Stimulated activated CD8-positive, alpha-beta memory T cell treated with anti-CD3 and anti-CD28 coated beads, Interleukin-7, amount 100 ng/mL, for 48 hours (primary cell): Measurements from ENCODE around the gene TUBB8B.
"Not testable (repeated sequence)": the region's sequence is repeated elsewhere in the genome, so short reads cannot be mapped to it uniquely, and the experiment has no call there.

Source experiments
- DNase-seq, 2 donors: peaks; one replicate each; pipeline ENCODE4 v3.0.0-alpha.2; 2020; ENCODE audit warnings: low read depth in 1 of 2; ENCODE audit errors: extremely low read depth in 1 of 2

The TUBB8B gene

GRCh38 chr18:49176-49665 lies at the start of gene TUBB8B:
Gene TUBB8B, minus strand, starts transcription at chr18:49615. Its CDS starts 58 bp downstream, at chr18:49557.
- not testable (repeated sequence) for DNase-seq

GRCh38 chr18:97252-97914 lies 48.0 kb upstream of the TUBB8B start:
- peak; percentile 25 to 42 for DNase-seq

- DNase-seq = not testable (repeated sequence)
Observed at GRCh38 chr18:96767-97131, 47.3 kb upstream of the TUBB8B start.

GRCh38 chr18:96101-96766 lies 46.8 kb upstream of the TUBB8B start:
- not testable (repeated sequence) for DNase-seq

- DNase-seq = not testable (repeated sequence)
Observed at GRCh38 chr18:95580-95979, 46.2 kb upstream of the TUBB8B start.

GRCh38 chr18:93897-94408 lies 44.5 kb upstream of the TUBB8B start:
- DNase-seq = not testable (repeated sequence)

- not testable (repeated sequence) for DNase-seq
Observed at GRCh38 chr18:91561-91960, 42.1 kb upstream of the TUBB8B start.

- not testable (repeated sequence) for DNase-seq
Observed at GRCh38 chr18:90396-91193, 41.2 kb upstream of the TUBB8B start.

- not testable (repeated sequence) for DNase-seq
Observed at GRCh38 chr18:89124-89523, 39.7 kb upstream of the TUBB8B start.

GRCh38 chr18:84801-85200 lies 35.4 kb upstream of the TUBB8B start:
- not testable (repeated sequence) for DNase-seq

GRCh38 chr18:82626-83209 lies 33.3 kb upstream of the TUBB8B start:
- not testable (repeated sequence) for DNase-seq

GRCh38 chr18:80881-81280 lies 31.5 kb upstream of the TUBB8B start:
- not testable (repeated sequence) for DNase-seq

- not testable (repeated sequence) for DNase-seq
Observed at GRCh38 chr18:80202-80601, 30.8 kb upstream of the TUBB8B start.

- DNase-seq = not testable (repeated sequence)
Observed at GRCh38 chr18:75525-76160, 26.2 kb upstream of the TUBB8B start.

GRCh38 chr18:73181-73777 lies 23.9 kb upstream of the TUBB8B start:
- not testable (repeated sequence) for DNase-seq

GRCh38 chr18:67701-68100 lies 18.3 kb upstream of the TUBB8B start:
- DNase-seq = not testable (repeated sequence)

- DNase-seq = not testable (repeated sequence)
Observed at GRCh38 chr18:64279-64678, 14.9 kb upstream of the TUBB8B start.

GRCh38 chr18:63656-64055 lies 14.2 kb upstream of the TUBB8B start:
- DNase-seq = not testable (repeated sequence)

- not testable (repeated sequence) for DNase-seq
Observed at GRCh38 chr18:54388-54787, 5.0 kb upstream of the TUBB8B start.

- not testable (repeated sequence) for DNase-seq
Observed at GRCh38 chr18:48696-49095, 719 bp downstream of the TUBB8B start.
